K562 (cell line): ENCODE measurements around the gene SH3BGR. TPM values are rescaled to one million over a fixed set of nuclear protein-coding genes. Genes with fewer than 3 reads are reported as not detected.

Source experiments
- BCLAF1 ChIP-seq, 2 experiments: fragments of 450-650 bp in 1 of 2; IDR thresholded peaks; 2 replicates each; pipeline ENCODE4 v1.6.1; 2011 to 2017; ENCODE audit warnings: low read depth in 2 of 2, antibody characterized with exemption in 1 of 2, borderline replicate concordance in 1 of 2, low read length in 1 of 2, mild to moderate bottlenecking in 1 of 2, mixed read lengths in 1 of 2; ENCODE audit not compliant: control insufficient read depth in 1 of 2
- CBX1 ChIP-seq: sonication (generic); IDR thresholded peaks from 2 replicates; pipeline ENCODE4 v1.6.1; 2016; ENCODE audit warnings: antibody characterized with exemption, low read depth, mild to moderate bottlenecking
- DIDO1 ChIP-seq: fragments of 450-650 bp; IDR thresholded peaks from 2 replicates; pipeline ENCODE4 v1.6.1; 2016; ENCODE audit warnings: low read depth, missing biosample characterization, missing genetic modification characterization
- KDM1A ChIP-seq, 2 experiments: fragments of 450-650 bp; IDR thresholded peaks; 2 replicates each; pipeline ENCODE4 v1.6.1; 2016; ENCODE audit warnings: mild to moderate bottlenecking in 2 of 2
- KDM5B ChIP-seq: fragments of 200-600 bp; sonication (generic); IDR thresholded peaks from 2 replicates; pipeline ENCODE4 v1.6.1; 2012; ENCODE audit warnings: low read depth, mild to moderate bottlenecking, moderate library complexity, low read length, control low read depth, inconsistent platforms; ENCODE audit not compliant: insufficient replicate concordance
- LCOR ChIP-seq: sonication (generic); formaldehyde crosslinking; IDR thresholded peaks from 2 replicates; pipeline ENCODE4 v1.8.0; 2022; ENCODE audit warnings: mild to moderate bottlenecking, missing genetic modification reagents
- MECOM ChIP-seq: fragments of 250-450 bp; sonication (Bioruptor Pico); IDR thresholded peaks from 2 replicates; pipeline ENCODE4 v1.8.0; 2022; ENCODE audit warnings: inconsistent platforms
- PKNOX1 ChIP-seq: fragments of 450-650 bp; IDR thresholded peaks from 2 replicates; pipeline ENCODE4 v1.6.1; 2016
- SPI1 ChIP-seq: IDR thresholded peaks from 2 replicates; pipeline ENCODE4 v1.6.1; 2011; ENCODE audit warnings: low read depth, low read length, control low read depth, borderline replicate concordance
- ZNF140 ChIP-seq: fragments of 250-450 bp; sonication (Bioruptor Pico); IDR thresholded peaks from 2 replicates; pipeline ENCODE4 v1.8.0; 2021; ENCODE audit warnings: moderate library complexity, mild to moderate bottlenecking, inconsistent platforms
- ZNF318 ChIP-seq, 2 experiments: fragments of 450-650 bp; IDR thresholded peaks; 2 replicates each; pipeline ENCODE4 v1.6.1; 2016; ENCODE audit warnings: mild to moderate bottlenecking in 2 of 2, borderline replicate concordance in 1 of 2, low read depth in 1 of 2, moderate library complexity in 1 of 2
- ZNF354B ChIP-seq: fragments of 250-450 bp; sonication (Bioruptor Pico); IDR thresholded peaks from 2 replicates; pipeline ENCODE4 v1.4.0; 2020
- ZNF408 ChIP-seq: fragments of 250-450 bp; sonication (Bioruptor Pico); IDR thresholded peaks from 2 replicates; pipeline ENCODE4 v1.4.0; 2020; ENCODE audit warnings: low read depth, mild to moderate bottlenecking, moderate library complexity
- polyA plus RNA-seq, 8 experiments: library from polyadenylated mRNA; depleted of rRNA in 4 of 8; stranded (reverse) in 5 of 8; unstranded in 3 of 8; fragments of >200 nt; fragmentation: Nextera tagmentation in 2 of 8; fragmentation: Illumina TruSeq in 1 of 8; extraction: Ambion mirVana in 2 of 8; extraction: Trizol in 1 of 8; gene quantifications; 2 replicates each; pipeline versions ENCODE4 v1.2.1 to v1.2.3, GENCODE V29; 2011 to 2014; ENCODE audit warnings: inconsistent platforms in 1 of 8, missing spikeins in 1 of 8
- total RNA-seq, 7 experiments: library from RNA; depleted of rRNA in 6 of 7; stranded (reverse); fragments of >200 nt in 6 of 7; fragmentation: Illumina TruSeq in 2 of 7; extraction: Trizol in 2 of 7; gene quantifications; 2 replicates each; pipeline versions ENCODE4 v1.2.1 to v1.2.3, GENCODE V29; 2011 to 2021; ENCODE audit warnings: low replicate concordance in 1 of 7

The SH3BGR gene
- total and polyA plus RNA-seq, 9 of the 15 experiments (the other 6 are each of a cell fraction or from before 2014, with no cell fraction given): 6.6 to 42.9 (median 25.6) TPM

GRCh38 chr21:39451332-39452206, at the start of gene SH3BGR (continued):
- no peak for TF ChIP-seq KDM1A (IDR thresholded peaks at IDR 0.05)
- no peak for TF ChIP-seq CBX1
- no peak for TF ChIP-seq SPI1
- TF ChIP-seq MECOM (CRISPR knock-in tag): no peak
- TF ChIP-seq ZNF408 (CRISPR knock-in tag): no peak
- TF ChIP-seq PKNOX1: peak; percentile 82
- no peak for TF ChIP-seq DIDO1 (tag)
- TF ChIP-seq BCLAF1 (IDR thresholded peaks at IDR 0.05; ENCODE audit: borderline replicate concordance in 1 of 2, control insufficient read depth in 1 of 2, low read depth in 2 of 2, low read length in 1 of 2): no peak
- no peak for TF ChIP-seq ZNF354B (CRISPR knock-in tag)
- no peak for TF ChIP-seq KDM5B
- TF ChIP-seq LCOR: peak; percentile 85
- 0 out of 4 replicates have a peak, but pooled peaks of 1 of the 2 experiments have one; percentile 88 for TF ChIP-seq ZNF318 (IDR thresholded peaks at IDR 0.05; ENCODE audit: borderline replicate concordance in 1 of 2, low read depth in 1 of 2)
- no peak for TF ChIP-seq ZNF140 (CRISPR knock-in tag)
